GM21423 (cell line): ENCODE data around the gene LAMA5.

Experiments
- ATAC-seq: cut with Tn5 transposase; IDR thresholded peaks from one replicate; pipeline ENCODE4 v1.9.1; 2021; ENCODE audit warnings: mild to moderate bottlenecking, moderate library complexity; ENCODE audit not compliant: unreplicated experiment

The LAMA5 gene

DNA sequence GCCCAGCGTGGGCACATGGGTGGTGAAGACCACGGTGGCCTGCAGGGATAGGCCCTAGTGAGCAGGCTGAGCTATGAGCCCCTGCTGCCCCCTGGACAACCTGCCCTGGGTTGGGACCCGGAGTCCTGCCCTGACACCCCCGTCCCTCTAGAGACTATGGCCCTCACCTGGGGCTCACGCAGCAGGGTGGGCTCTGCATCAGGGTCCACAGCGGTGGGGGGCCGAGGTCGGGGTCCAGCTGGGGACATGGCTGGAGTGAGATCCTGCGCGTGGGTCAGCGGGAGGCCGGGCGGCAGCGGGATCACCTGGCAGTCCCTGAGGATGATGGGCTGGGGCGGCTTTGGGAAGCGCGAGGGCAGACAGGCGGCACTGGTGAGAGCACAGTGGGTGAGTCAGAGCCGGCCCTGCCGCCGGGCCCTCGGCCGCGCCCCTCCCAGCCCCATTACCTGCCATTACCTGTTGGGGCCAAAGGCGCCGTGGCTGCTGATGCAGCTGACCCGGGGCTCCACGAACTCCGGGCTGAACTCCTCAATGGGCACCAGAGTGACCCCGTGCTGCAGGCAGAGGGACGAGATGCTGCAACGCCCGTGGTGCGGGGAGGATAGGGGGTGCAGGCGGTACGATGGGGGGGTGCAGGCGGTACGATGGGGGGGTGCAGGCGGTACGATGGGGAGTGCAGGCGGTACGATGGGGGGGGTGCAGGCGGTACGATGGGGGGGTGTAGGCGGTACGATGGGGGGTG lies 36.4 kb downstream of the LAMA5 start:
- ATAC-seq: no peak

GRCh38 chr20:62329389-62330377 lies 37.4 kb downstream of the LAMA5 start:
- no peak for ATAC-seq

GRCh38 chr20:62328684-62329388 lies 38.3 kb downstream of the LAMA5 start:
- ATAC-seq: no peak

GRCh38 chr20:62327726-62328495 lies 39.2 kb downstream of the LAMA5 start:
- no peak for ATAC-seq

DNA sequence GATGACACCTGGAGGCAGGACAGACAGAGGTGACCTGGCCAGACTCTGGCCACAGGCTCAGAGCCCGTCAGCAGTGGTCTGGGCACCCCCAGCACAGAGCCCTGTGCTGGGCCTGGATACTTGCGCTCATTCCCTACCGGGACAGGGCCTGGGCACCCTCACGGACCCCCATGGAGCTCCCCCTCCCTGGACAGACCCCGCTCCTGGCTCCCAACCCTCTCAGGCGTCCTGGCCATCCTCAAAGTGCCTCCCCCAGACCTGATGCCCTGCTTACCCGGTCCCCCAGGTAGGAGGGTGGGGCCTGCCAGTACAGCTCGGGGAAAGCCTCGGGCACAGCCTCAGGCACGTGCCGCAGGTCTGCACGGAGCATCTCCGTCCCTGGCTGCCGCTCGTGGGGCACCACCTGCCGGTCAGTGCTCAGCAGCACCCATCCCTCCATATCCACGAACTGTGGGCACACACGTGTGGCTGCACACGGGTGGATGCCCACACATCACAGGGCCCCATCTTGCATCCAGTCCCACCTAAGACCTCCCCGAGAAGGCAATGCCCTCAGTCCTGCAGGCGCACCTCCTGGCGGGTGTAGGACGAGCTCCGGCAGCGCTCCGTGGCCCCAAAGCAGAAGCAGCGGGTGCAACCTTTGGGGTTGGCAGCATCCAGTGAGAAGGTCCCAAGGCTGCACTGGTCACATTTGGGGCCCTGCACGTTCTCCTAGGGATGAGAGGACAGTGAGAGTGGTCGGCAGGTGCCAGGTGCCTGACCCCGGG lies 40.0 kb downstream of the LAMA5 start:
- ATAC-seq: no peak

DNA sequence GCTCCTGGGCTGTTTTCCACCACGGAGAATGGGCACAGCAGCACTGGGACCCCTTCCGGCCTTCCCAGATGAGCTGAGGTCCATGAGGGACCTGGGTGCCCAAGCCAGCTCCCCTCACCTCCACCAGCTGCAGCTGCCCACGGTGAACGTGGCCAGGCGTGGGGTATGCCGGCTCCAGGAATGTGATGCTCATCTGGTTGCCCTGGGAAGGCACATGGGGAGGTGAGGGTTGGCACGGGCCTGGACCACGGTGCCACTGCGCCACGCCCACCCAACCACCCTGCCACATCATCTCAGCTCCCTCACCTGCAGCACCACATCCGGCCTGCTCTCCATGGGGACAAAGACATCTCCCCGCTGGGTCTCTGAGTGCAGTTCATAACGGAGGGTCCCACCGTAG lies 40.6 kb downstream of the LAMA5 start:
- no peak for ATAC-seq

- ATAC-seq: no peak
Observed at GRCh38 chr20:62325172-62325905, 41.8 kb downstream of the LAMA5 start.

DNA sequence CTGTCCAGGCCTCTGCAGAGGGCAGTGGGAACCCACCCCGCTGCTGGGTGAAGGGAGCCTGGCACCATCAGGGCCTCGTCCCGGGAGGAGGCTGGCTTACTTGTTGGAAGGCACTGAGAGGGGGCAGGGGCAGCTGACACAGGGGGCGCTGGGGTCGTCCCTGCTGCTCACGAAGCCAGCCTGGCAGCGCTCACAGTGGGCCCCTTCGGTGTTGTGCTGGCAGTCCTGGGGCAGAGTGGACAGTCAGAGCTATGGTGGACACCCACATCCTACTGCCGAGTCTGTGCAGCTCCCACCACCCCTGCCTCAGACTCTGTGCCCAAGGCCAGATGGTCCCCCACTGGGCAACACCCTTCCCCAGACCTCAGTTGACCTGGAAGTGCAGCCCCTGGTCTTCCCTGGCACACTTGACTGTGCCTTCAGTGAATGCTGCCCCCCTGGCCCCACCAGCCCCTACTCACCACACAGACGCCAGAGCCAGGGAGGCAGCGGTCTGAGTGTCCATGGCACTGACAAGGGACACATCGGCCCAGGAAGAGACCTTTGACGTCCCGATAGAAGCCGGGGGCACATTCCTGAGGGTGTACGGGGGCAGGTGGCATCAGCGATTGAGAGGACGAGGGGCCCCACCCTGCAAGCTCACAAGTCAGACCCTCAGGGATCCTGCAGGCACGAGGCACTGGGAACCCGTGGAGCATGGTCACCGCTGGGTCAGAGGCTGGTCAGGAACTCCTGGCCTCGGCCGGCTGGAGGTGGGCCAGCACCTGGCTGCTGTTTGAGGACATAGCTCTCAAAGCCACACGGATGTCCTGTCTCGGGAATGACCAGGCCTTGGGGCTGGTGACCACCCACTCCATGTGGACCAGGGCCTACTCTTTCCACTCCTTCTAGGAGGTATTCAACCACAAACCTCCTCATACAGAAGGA lies 42.9 kb downstream of the LAMA5 start:
- no peak for ATAC-seq

GRCh38 chr20:62323146-62323979 lies 43.7 kb downstream of the LAMA5 start:
- ATAC-seq: no peak

DNA sequence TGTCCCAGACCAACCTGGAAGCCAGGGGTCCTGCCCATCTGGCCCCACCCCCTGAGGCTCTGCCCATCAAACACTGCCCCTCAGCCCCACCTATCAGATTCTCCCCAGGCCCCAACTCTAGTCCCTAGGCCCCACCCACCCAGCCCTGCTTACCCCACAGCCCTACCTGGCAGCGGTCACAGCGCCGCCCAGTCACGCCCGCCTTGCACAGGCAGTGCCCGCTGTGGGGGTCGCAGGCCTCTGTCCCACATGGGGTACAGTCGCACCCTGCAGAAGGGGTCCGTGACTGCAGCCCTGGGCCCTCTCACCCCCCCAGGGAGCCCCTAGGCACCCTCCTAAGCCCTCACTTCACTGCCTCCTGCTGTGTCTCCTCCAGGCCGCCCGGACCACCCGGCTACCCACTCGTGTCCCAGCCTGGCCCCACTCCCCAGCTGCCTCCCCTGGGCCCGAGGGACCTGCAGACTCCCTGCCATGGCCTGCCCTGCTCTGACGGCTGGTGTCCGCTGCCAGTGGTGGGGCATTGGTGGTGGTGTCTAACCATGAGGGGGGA lies 44.5 kb downstream of the LAMA5 start:
- ATAC-seq: no peak

DNA sequence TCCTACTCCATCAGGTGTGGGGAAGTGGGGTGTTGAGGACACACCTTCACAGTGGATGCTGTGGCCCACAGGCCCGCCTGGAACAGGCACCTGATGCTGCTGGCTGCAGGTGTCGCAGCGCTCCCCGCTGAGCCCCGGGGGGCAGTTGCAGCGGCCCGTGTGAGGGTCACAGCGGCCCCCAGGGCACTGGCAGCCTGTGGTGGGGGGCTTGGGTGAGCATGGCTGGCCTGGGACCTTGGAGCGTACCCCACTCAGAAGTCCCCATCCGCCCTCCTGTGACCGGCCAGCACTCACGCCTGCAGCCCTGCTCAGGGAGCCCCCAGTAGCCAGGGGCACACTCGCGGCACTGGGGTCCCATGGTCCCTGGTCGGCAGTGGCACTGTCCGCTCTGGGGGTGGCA lies 45.1 kb downstream of the LAMA5 start:
- ATAC-seq: no peak

DNA sequence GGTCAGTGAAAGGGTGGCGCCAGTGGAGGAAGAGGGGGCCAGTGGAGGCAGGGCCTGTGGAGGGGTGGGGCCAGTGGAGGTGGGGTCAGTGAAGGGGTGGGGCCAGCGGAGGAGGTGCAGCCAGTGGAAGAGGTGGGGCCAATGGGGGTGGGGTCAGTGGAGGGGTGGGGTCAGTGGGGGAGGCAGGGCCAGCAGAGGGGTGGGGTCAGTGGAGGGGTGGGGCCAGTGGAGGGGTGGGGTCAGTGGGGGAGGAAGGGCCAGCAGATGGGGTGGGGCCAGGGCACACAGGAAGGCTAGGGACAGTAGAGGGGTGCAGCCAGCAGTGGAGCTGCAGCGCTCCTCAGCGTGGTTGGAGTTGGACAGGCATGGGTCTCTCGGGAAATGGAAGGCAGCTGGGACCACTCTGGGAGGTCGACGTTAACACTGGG lies 45.6 kb downstream of the LAMA5 start:
- no peak for ATAC-seq

DNA sequence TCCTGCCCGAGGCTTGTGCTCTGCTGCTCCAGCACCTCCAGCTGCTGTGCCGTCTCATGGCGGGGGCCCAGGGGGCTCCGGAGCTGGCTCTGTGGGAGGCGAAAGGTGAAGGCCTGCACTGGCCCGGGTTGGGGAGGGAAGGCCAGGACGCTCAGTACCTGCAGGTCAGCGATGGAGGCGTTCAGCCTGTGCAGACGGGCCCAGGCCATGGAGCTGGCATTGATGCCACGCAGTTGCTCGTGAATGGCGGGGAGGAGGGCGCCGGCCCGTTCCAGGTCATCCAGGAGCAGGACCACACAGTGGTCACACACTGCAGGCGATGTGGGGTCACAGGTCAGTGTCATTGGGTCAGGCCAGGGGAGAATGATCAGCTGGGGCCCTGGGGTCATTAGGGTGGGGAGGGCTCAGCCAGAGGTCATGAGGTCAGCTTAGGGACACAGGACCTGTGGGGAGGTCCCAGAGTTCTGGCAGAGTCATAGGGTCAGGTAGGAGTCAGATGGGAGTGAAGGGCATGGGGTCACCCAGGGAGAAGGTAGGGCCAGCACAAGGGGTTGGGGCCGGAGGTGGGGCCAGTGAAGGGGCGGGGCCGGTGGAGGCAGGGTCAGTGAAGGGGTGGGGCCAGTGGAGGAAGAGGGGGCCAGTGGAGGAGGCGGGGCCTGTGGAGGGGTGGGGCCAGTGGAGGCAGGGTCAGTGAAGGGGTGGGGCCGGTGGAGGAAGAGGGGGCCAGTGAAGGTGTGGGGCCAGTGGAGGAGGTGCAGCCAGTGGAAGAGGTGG lies 46.3 kb downstream of the LAMA5 start:
- no peak for ATAC-seq

DNA sequence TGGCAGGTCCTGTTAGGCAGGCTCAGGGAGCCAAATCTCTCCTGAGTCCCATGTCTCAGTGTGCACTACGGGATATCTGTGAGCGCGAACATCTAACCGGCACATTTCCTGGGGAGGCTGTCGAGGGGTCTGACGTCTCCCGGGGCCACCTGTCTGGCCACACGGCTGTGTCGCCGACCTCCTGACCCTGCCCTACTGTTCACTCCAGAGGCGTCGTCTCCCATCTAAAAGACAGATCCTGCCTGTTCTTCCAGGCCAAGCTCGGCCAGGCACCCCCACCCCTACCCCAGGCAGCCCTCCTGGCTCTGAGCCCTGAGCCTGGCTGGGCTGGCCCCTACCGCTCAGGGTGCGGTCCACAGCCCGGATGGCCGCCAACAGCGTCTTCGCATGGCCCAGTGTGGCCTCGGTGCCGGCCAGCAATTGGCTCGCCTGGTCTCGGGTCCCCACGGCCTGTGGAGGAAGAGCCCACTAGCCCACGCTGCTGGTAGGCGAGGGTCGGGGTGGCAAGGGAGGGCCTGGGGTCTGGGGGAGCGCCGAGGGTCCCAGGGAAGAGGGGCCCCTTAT lies 47.7 kb downstream of the LAMA5 start:
- ATAC-seq: no peak

DNA sequence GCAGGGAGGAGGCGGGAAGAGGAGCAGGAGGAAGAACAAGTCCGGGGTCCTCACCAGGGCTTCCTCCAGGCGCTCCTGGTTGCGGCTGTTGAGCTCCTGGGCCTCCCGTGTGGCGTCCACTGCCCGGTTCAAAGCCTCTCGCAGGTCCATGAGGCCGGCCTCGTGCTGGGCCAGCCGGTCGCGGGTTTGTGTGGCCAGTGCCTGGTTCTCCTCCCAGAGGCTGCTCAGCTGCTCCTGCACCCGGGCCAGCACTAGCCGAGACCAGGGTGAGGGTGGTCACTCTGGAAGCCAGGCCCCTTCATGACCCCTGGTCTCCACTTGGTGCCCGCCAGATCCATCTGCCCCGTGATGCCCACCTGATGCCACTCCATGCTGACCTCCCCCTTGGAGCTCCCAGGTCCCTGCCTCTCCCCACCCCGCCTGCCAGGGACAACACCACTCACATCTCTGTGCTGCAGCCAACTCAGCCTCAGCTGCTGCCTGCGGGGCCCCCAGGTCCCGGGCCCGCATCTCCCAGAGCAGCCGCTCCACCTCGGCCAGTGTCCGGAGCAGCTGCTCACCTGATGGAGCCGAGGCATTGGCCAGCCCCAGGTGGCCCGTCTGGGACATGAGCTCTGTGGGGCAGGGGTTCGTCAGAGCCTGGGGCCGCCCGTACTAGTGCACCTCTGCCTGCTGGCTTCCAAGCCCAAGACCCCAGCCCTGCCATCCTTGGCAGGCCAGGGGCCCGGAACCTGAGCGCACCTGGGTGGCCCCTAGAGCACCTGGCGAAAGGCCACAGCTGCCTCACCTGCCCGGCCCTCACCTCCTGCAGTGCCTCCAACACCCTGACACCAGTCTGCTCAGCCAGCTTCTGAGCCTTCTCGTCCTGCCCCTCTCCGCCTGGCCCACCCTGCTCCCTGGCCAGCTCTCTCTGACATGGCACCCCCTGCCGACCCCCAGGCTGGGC lies 48.4 kb downstream of the LAMA5 start:
- no peak for ATAC-seq
